Measurements from ENCODE around the gene RBM43.

GRCh38 chr2:151207100-151207499 lies 54.6 kb downstream of the RBM43 start:
- TF ChIP-seq CTCF (IDR thresholded peaks at IDR 0.05) (no peak), POLR2AphosphoS5 (IDR thresholded peaks at IDR 0.05) (no peak)

All from transverse colon (tissue), 4 donors.